Measurements from ENCODE around the gene ZBTB6.
"Not testable (repeated sequence)": the region's sequence is repeated elsewhere in the genome, so short reads cannot be mapped to it uniquely, and the experiment has no call there.

The ZBTB6 gene

GRCh38 chr9:122922713-122923112 lies 9.6 kb upstream of the ZBTB6 start:
- DNase-seq, result no peak

- no peak for DNase-seq
These were observed 5.2 kb upstream of the ZBTB6 start for GRCh38 chr9:122918310-122918709.

- DNase-seq, result no peak
These were observed 506 bp downstream of the ZBTB6 start for GRCh38 chr9:122912671-122912963.

GRCh38 chr9:122906122-122906521 lies 7.0 kb downstream of the ZBTB6 start:
- not testable (repeated sequence) for DNase-seq

GRCh38 chr9:122904823-122905710 lies 8.1 kb downstream of the ZBTB6 start, which contains the start of gene RC3H2:
TSS of gene RC3H2 (minus strand) at chr9:122905359. CDS start at chr9:122897509, 7,850 bp downstream.
- peak; percentile 100 for DNase-seq

- peak; percentile 66 for DNase-seq
These were observed 8.7 kb downstream of the ZBTB6 start for GRCh38 chr9:122904466-122904822.

GRCh38 chr9:122900791-122901190 lies 12.3 kb downstream of the ZBTB6 start:
- DNase-seq, result no peak

- no peak for DNase-seq
These were observed 15.2 kb downstream of the ZBTB6 start for GRCh38 chr9:122897969-122898368.

- no peak for DNase-seq
These were observed 24.6 kb downstream of the ZBTB6 start for GRCh38 chr9:122888480-122888879.

- no peak for DNase-seq
These were observed 30.0 kb downstream of the ZBTB6 start for GRCh38 chr9:122883125-122883524.

- no peak for DNase-seq
These were observed 33.7 kb downstream of the ZBTB6 start for GRCh38 chr9:122879443-122879842.

GRCh38 chr9:122875523-122875922 lies 37.6 kb downstream of the ZBTB6 start:
- no peak for DNase-seq

GRCh38 chr9:122867276-122867675 lies 45.8 kb downstream of the ZBTB6 start:
- DNase-seq, result not testable (repeated sequence)

- DNase-seq, result no peak
These were observed 47.0 kb downstream of the ZBTB6 start for GRCh38 chr9:122866079-122866478.

GRCh38 chr9:122865300-122865699 lies 47.8 kb downstream of the ZBTB6 start:
- DNase-seq, result no peak

GRCh38 chr9:122863407-122863806 lies 49.7 kb downstream of the ZBTB6 start:
- DNase-seq, result no peak

GRCh38 chr9:122860319-122861142 lies 52.6 kb downstream of the ZBTB6 start:
- DNase-seq, result peak; percentile 81
